ENCODE results near the gene TSC1. TPM values are rescaled to one million over a fixed set of nuclear protein-coding genes. Genes with fewer than 3 reads are reported as not detected.

The TSC1 gene
- total RNA-seq, 2 experiments from 2014 or later: 20.7 to 23.2 TPM

- Mint-ChIP-seq H3K4me1 (ENCODE audit: low read depth) (peaks cover 16% of the 10 kb centered on the region), H3K4me3 (no peak overlapping the region), H3K36me3 (ENCODE audit: low read depth) (no peaks in the 10 kb centered on the region), H3K9me3 (no peaks in the 10 kb centered on the region), H3K27ac (peak overlapping the region; percentile 44), H3K27me3 (no peaks in the 10 kb centered on the region)
- ChIA-PET POLR2A (interaction anchor here (0.8 to 1.1 kb wide), 4 partner anchors 9 to 39 kb away, joined by 3 to 4 read pairs (median 3); no protein-coding TSS in a partner anchor), CTCF (interaction anchor here (1.0 kb wide), 1 partner anchor 36 kb away, joined by 3 read pairs; no protein-coding TSS in a partner anchor)
- peak; percentile 66 for ATAC-seq
- DNase-seq: peak; percentile 37
- TF ChIP-seq CTCF (IDR thresholded peaks at IDR 0.05): no peak
- intact Hi-C loops (cut with micrococcal nuclease): no loop called here
Measured at GRCh38 chr9:132864277-132864676, 80.1 kb downstream of the TSC1 start.

GRCh38 chr9:132863096-132863495 lies 81.3 kb downstream of the TSC1 start:
- ChIA-PET CTCF (no interaction called here), POLR2A (interaction anchor here (1.4 kb wide), 1 partner anchor 14 kb away, joined by 4 read pairs; no protein-coding TSS in a partner anchor)
- no peaks in the 10 kb centered on the region for H3K9me3 Mint-ChIP-seq
- DNase-seq (no peak), ATAC-seq (no peak)
- no peak overlapping the region for H3K4me3 Mint-ChIP-seq
- TF ChIP-seq CTCF (IDR thresholded peaks at IDR 0.05): no peak
- H3K27ac Mint-ChIP-seq: no peak overlapping the region
- no peaks in the 10 kb centered on the region for H3K36me3 Mint-ChIP-seq (ENCODE audit: low read depth)
- peaks cover 2% of the 10 kb centered on the region for H3K27me3 Mint-ChIP-seq
- intact Hi-C loops (cut with micrococcal nuclease): no loop called here
- H3K4me1 Mint-ChIP-seq (ENCODE audit: low read depth): peaks cover 16% of the 10 kb centered on the region

DNA sequence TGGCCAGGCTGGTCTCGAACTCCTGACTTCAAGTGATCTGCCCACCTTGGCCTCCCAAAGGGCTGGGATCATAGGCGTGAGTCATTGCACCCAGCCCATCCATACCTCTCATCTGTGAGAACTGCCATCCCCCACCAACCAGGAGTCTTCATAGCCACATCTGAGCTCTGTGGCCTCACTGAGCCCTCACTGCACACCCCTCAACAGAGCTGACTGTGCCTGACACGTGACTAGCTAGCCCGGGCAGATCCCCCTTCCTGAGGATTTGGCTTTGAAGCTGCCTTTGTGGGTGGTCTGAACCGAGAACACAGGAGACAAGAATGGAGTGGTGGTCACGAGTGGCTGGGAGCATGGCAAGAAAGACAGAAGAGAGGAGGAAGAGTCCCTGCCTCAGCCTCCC lies 81.9 kb downstream of the TSC1 start:
- no peak for TF ChIP-seq CTCF (IDR thresholded peaks at IDR 0.05)

GRCh38 chr9:132861666-132862065 lies 82.8 kb downstream of the TSC1 start:
- no peak for TF ChIP-seq CTCF (IDR thresholded peaks at IDR 0.05)
- intact Hi-C loops (cut with micrococcal nuclease): no loop called here
- no peak overlapping the region for H3K27ac Mint-ChIP-seq
- H3K27me3 Mint-ChIP-seq: peaks cover 2% of the 10 kb centered on the region
- H3K36me3 Mint-ChIP-seq (ENCODE audit: low read depth): no peaks in the 10 kb centered on the region
- DNase-seq: no peak
- H3K9me3 Mint-ChIP-seq: no peaks in the 10 kb centered on the region
- POLR2A ChIA-PET: no interaction called here
- no peak for ATAC-seq
- H3K4me1 Mint-ChIP-seq (ENCODE audit: low read depth): peaks cover 16% of the 10 kb centered on the region
- CTCF ChIA-PET: interaction anchor here (0.7 to 1.3 kb wide), 2 partner anchors 12 to 40 kb away, joined by 3 to 4 read pairs; no protein-coding TSS in a partner anchor
- no peak overlapping the region for H3K4me3 Mint-ChIP-seq

More for the DNA sequence above, 81.9 kb downstream of the TSC1 start:
- H3K4me1 Mint-ChIP-seq (ENCODE audit: low read depth): peaks cover 16% of the 10 kb centered on the region
- no peak overlapping the region for H3K4me3 Mint-ChIP-seq
- ATAC-seq (peak; percentile 94), DNase-seq (peak; percentile 65)
- intact Hi-C loops (cut with micrococcal nuclease): no loop called here
- H3K27me3 Mint-ChIP-seq: peaks cover 2% of the 10 kb centered on the region
- H3K27ac Mint-ChIP-seq: peak overlapping the region; percentile 31
- no peaks in the 10 kb centered on the region for H3K9me3 Mint-ChIP-seq
- ChIA-PET POLR2A (interaction anchor here (0.8 to 1.4 kb wide), 2 partner anchors 13 to 15 kb away, joined by 3 to 4 read pairs; no protein-coding TSS in a partner anchor), CTCF (no interaction called here)
- no peaks in the 10 kb centered on the region for H3K36me3 Mint-ChIP-seq (ENCODE audit: low read depth)

GRCh38 chr9:132858751-132859150 lies 85.7 kb downstream of the TSC1 start:
- Mint-ChIP-seq H3K36me3 (ENCODE audit: low read depth) (no peaks in the 10 kb centered on the region), H3K4me3 (no peak overlapping the region), H3K4me1 (ENCODE audit: low read depth) (peaks cover 14% of the 10 kb centered on the region), H3K27ac (no peak overlapping the region), H3K9me3 (no peaks in the 10 kb centered on the region), H3K27me3 (peaks cover 2% of the 10 kb centered on the region)
- DNase-seq (no peak), ATAC-seq (no peak)
- ChIA-PET CTCF (interaction anchor here (1.0 kb wide), 1 partner anchor 10 kb away, joined by 4 read pairs; no protein-coding TSS in a partner anchor), POLR2A (no interaction called here)
- intact Hi-C loops (cut with micrococcal nuclease): no loop called here
- no peak for TF ChIP-seq CTCF (IDR thresholded peaks at IDR 0.05)
